HEK293 (cell line): ENCODE data around the gene GID4.

Experiments
- CTCF ChIA-PET: fragments of 350-600 bp; formaldehyde crosslinking; extraction: SDS; loops from one replicate; lab custom pipeline; 2021; ENCODE audit warnings: antibody characterized with exemption; lab: Yijun Ruan, JAX
- POLR2A ChIA-PET: fragments of 300-600 bp; formaldehyde crosslinking; extraction: SDS; loops from one replicate; lab custom pipeline; 2020; ENCODE audit warnings: antibody characterized with exemption, inconsistent platforms; lab: Yijun Ruan, JAX
- H3K27ac ChIP-seq: fragments of 200-500 bp; sonication (Bioruptor generic); 2 replicates; pipeline ENCODE4 v1.5.1; 2014; ENCODE audit warnings: low read depth, low read length, control low read depth, inconsistent platforms; ENCODE audit errors: extremely low read depth
- H3K36me3 ChIP-seq, 2 experiments: fragments of 200-500 bp in 1 of 2; sonication (Bioruptor generic) in 1 of 2; 1 replicate in 1 of 2; 2 replicates in 1 of 2; pipeline ENCODE4 v1.5.1; 2014 to 2017; ENCODE audit warnings: inconsistent platforms in 2 of 2, low read length in 2 of 2; ENCODE audit not compliant: control insufficient read depth in 2 of 2, insufficient read depth in 1 of 2
- H3K4me1 ChIP-seq: fragments of 200-500 bp; sonication (Bioruptor generic); 2 replicates; pipeline ENCODE4 v1.5.1; 2014; ENCODE audit warnings: mild to moderate bottlenecking, low read length, inconsistent platforms; ENCODE audit not compliant: control insufficient read depth, insufficient read depth
- H3K4me3 ChIP-seq: 2 replicates; pipeline ENCODE4 v1.5.1; 2011; ENCODE audit warnings: low read depth, mild to moderate bottlenecking, control low read depth, low read length, moderate library complexity
- H3K9me3 ChIP-seq: fragments of 200-500 bp; sonication (Bioruptor generic); 2 replicates; pipeline ENCODE4 v1.5.1; 2014; ENCODE audit warnings: low read depth, low read length, inconsistent platforms; ENCODE audit not compliant: control insufficient read depth, insufficient read depth
- FEZF1 ChIP-seq: fragments of 450-650 bp; formaldehyde crosslinking; IDR thresholded peaks from 2 replicates; pipeline ENCODE4 v1.5.1; 2016; ENCODE audit warnings: missing biosample characterization, missing genetic modification characterization
- GLI2 ChIP-seq: fragments of 450-650 bp; formaldehyde crosslinking; IDR thresholded peaks from 2 replicates; pipeline ENCODE4; 2017; ENCODE audit warnings: missing biosample characterization, missing genetic modification characterization, low read depth, borderline replicate concordance
- HOXC10 ChIP-seq: sonication (generic); formaldehyde crosslinking; IDR thresholded peaks from 2 replicates; pipeline ENCODE4 v1.8.1; 2023; ENCODE audit warnings: mild to moderate bottlenecking, missing genetic modification reagents
- HOXD13 ChIP-seq: sonication (generic); formaldehyde crosslinking; IDR thresholded peaks from 2 replicates; pipeline ENCODE4 v1.8.0; 2022; ENCODE audit warnings: missing genetic modification reagents, borderline replicate concordance
- PRDM1 ChIP-seq: fragments of 450-650 bp; formaldehyde crosslinking; IDR thresholded peaks from 2 replicates; pipeline ENCODE4; 2016; ENCODE audit warnings: missing biosample characterization, missing genetic modification characterization
- YY2 ChIP-seq: fragments of 450-650 bp; formaldehyde crosslinking; IDR thresholded peaks from 2 replicates; pipeline ENCODE4 v1.5.1; 2016; ENCODE audit warnings: missing biosample characterization, missing genetic modification characterization
- ZIC2 ChIP-seq: fragments of 450-650 bp; formaldehyde crosslinking; IDR thresholded peaks from 2 replicates; pipeline ENCODE4 v1.5.1; 2016; ENCODE audit warnings: missing biosample characterization, missing genetic modification characterization
- ZNF138 ChIP-seq: fragments of 450-650 bp; formaldehyde crosslinking; IDR thresholded peaks from 2 replicates; pipeline ENCODE4 v1.5.1; 2016; ENCODE audit warnings: missing biosample characterization, missing genetic modification characterization, borderline replicate concordance
- ZNF16 ChIP-seq: fragments of 450-650 bp; formaldehyde crosslinking; IDR thresholded peaks from 2 replicates; pipeline ENCODE4 v1.5.1; 2016; ENCODE audit warnings: low read depth, missing biosample characterization, missing genetic modification characterization
- ZNF248 ChIP-seq: fragments of 450-650 bp; formaldehyde crosslinking; IDR thresholded peaks from 2 replicates; pipeline ENCODE4 v1.5.1; 2017; ENCODE audit warnings: missing biosample characterization, missing genetic modification characterization
- ZNF302 ChIP-seq: fragments of 450-650 bp; formaldehyde crosslinking; IDR thresholded peaks from 2 replicates; pipeline ENCODE4 v1.5.1; 2016; ENCODE audit warnings: missing biosample characterization, missing genetic modification characterization, low read depth
- ZNF341 ChIP-seq: fragments of 450-650 bp; formaldehyde crosslinking; IDR thresholded peaks from 2 replicates; pipeline ENCODE4; 2016; ENCODE audit warnings: low read depth, missing biosample characterization, missing genetic modification characterization
- ZNF426 ChIP-seq: fragments of 450-650 bp; formaldehyde crosslinking; IDR thresholded peaks from 2 replicates; pipeline ENCODE4 v1.5.1; 2017; ENCODE audit warnings: missing biosample characterization, missing genetic modification characterization, mild to moderate bottlenecking, inconsistent platforms, moderate library complexity
- ZNF501 ChIP-seq: fragments of 450-650 bp; formaldehyde crosslinking; IDR thresholded peaks from 2 replicates; pipeline ENCODE4 v1.5.1; 2016; ENCODE audit warnings: missing biosample characterization, missing genetic modification characterization
- ZNF529 ChIP-seq: fragments of 450-650 bp; formaldehyde crosslinking; IDR thresholded peaks from 2 replicates; pipeline ENCODE4 v1.5.1; 2017; ENCODE audit warnings: missing genetic modification characterization, missing biosample characterization; ENCODE audit not compliant: insufficient replicate concordance
- ZNF561 ChIP-seq: fragments of 450-650 bp; IDR thresholded peaks from 2 replicates; pipeline ENCODE4 v1.5.1; 2018; ENCODE audit warnings: missing biosample characterization, missing genetic modification characterization, borderline replicate concordance
- ZNF660 ChIP-seq: fragments of 450-650 bp; IDR thresholded peaks from 2 replicates; pipeline ENCODE4 v1.5.1; 2018; ENCODE audit warnings: missing biosample characterization, mild to moderate bottlenecking, missing genetic modification characterization
- ZNF785 ChIP-seq: fragments of 450-650 bp; formaldehyde crosslinking; IDR thresholded peaks from 2 replicates; pipeline ENCODE4 v1.5.1; 2016; ENCODE audit warnings: missing biosample characterization, missing genetic modification characterization
- TF ChIP-seq, protein P1 (sequence below): fragments of 450-650 bp; formaldehyde crosslinking; IDR thresholded peaks from 2 replicates; pipeline ENCODE4 v1.5.1; 2017; ENCODE audit warnings: missing biosample characterization, missing genetic modification characterization
- TF ChIP-seq, protein P2 (sequence below): fragments of 450-650 bp; formaldehyde crosslinking; IDR thresholded peaks from 2 replicates; pipeline ENCODE4 v1.5.1; 2016; ENCODE audit warnings: missing biosample characterization, missing genetic modification characterization
- TF ChIP-seq, protein P3 (sequence below): fragments of 450-650 bp; formaldehyde crosslinking; IDR thresholded peaks from 2 replicates; pipeline ENCODE4 v1.5.1; 2017; ENCODE audit warnings: missing biosample characterization, missing genetic modification characterization
- TF ChIP-seq, protein P4 (sequence below): fragments of 450-650 bp; formaldehyde crosslinking; IDR thresholded peaks from 2 replicates; pipeline ENCODE4 v1.5.1; 2016; ENCODE audit warnings: missing biosample characterization, missing genetic modification characterization

GID4 gene

DNA sequence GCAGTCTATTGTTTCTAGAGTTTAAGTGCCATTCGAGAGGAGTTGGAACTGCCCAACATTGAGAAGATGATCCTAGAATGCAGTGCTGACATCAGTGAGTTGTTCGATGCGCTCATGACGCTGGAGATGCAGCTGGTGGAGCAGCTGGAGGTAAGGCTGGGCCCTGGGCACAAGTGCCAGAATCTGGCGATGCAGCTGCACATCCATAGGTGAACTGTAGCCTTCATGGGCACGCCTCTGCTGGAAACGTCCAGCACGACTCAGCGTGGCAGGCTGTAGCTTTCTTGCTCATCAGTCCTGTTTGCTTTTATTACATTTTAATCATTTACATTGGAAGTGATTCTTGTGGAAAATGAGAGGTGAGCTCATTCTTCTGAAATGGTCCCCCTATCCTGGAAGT, 34.9 kb upstream of the GID4 start:
- H3K36me3 ChIP-seq: peaks cover 0 to 15% of the 10 kb centered on the region in 2 experiments; a peak in 1 of 3 replicates
- H3K9me3 ChIP-seq: no peaks in the 10 kb centered on the region
- ChIA-PET CTCF (interaction anchor here (0.5 to 2.2 kb wide), 6 partner anchors 9 to 369 kb away, joined by 3 to 7 read pairs (median 4); no protein-coding TSS in a partner anchor), POLR2A (interaction anchor here (0.6 to 1.2 kb wide), 2 partner anchors 10 to 179 kb away, joined by 3 to 7 read pairs; no protein-coding TSS in a partner anchor)
- H3K4me1 ChIP-seq: no peaks in the 10 kb centered on the region
- H3K4me3 ChIP-seq: no peak overlapping the region
- no peak for TF ChIP-seq PRDM1 (tag by site-specific recombination)
- TF ChIP-seq GLI2 (tag by site-specific recombination): no peak
- TF ChIP-seq, protein P1, sequence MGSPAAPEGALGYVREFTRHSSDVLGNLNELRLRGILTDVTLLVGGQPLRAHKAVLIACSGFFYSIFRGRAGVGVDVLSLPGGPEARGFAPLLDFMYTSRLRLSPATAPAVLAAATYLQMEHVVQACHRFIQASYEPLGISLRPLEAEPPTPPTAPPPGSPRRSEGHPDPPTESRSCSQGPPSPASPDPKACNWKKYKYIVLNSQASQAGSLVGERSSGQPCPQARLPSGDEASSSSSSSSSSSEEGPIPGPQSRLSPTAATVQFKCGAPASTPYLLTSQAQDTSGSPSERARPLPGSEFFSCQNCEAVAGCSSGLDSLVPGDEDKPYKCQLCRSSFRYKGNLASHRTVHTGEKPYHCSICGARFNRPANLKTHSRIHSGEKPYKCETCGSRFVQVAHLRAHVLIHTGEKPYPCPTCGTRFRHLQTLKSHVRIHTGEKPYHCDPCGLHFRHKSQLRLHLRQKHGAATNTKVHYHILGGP (tag by site-specific recombination): 0 out of 2 replicates have a peak, but pooled peaks have one; percentile 15
- H3K27ac ChIP-seq: no peak overlapping the region

DNA sequence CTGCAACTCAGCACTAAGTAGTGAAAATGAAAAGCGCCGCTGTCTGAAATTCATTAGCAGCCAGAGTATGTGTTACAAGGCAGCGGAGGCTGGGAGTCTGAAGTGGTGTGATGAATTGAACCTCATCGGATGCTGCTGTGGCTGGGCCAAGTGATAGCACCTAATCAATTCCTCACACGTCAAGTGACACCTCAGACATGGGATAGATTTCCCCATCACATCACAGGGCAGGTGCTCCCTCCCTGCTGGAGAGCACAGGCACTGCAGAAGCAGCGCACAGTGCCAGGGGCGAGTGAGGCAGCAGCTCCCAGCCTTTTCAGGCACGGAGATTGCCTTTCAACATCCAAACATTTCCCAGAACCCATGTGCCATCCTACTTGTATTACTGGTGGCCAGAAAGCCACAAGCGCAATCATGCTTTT, 34.3 kb upstream of the GID4 start:
- Histone ChIP-seq H3K4me1 (no peaks in the 10 kb centered on the region), H3K27ac (no peak overlapping the region), H3K4me3 (no peak overlapping the region), H3K36me3 (peaks cover 0 to 20% of the 10 kb centered on the region in 2 experiments; a peak in 1 of 3 replicates), H3K9me3 (no peaks in the 10 kb centered on the region)
- CTCF ChIA-PET: interaction anchor here (0.5 to 2.2 kb wide), 6 partner anchors 9 to 370 kb away, joined by 3 to 7 read pairs (median 4); no protein-coding TSS in a partner anchor
- TF ChIP-seq, protein P2, sequence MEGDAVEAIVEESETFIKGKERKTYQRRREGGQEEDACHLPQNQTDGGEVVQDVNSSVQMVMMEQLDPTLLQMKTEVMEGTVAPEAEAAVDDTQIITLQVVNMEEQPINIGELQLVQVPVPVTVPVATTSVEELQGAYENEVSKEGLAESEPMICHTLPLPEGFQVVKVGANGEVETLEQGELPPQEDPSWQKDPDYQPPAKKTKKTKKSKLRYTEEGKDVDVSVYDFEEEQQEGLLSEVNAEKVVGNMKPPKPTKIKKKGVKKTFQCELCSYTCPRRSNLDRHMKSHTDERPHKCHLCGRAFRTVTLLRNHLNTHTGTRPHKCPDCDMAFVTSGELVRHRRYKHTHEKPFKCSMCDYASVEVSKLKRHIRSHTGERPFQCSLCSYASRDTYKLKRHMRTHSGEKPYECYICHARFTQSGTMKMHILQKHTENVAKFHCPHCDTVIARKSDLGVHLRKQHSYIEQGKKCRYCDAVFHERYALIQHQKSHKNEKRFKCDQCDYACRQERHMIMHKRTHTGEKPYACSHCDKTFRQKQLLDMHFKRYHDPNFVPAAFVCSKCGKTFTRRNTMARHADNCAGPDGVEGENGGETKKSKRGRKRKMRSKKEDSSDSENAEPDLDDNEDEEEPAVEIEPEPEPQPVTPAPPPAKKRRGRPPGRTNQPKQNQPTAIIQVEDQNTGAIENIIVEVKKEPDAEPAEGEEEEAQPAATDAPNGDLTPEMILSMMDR (tag by site-specific recombination): 0 out of 2 replicates have a peak, but pooled peaks have one; percentile 20
- TF ChIP-seq YY2 (tag by site-specific recombination): no peak
- POLR2A ChIA-PET: interaction anchor here (0.6 to 1.2 kb wide), 2 partner anchors 10 to 179 kb away, joined by 3 to 7 read pairs; no protein-coding TSS in a partner anchor

DNA sequence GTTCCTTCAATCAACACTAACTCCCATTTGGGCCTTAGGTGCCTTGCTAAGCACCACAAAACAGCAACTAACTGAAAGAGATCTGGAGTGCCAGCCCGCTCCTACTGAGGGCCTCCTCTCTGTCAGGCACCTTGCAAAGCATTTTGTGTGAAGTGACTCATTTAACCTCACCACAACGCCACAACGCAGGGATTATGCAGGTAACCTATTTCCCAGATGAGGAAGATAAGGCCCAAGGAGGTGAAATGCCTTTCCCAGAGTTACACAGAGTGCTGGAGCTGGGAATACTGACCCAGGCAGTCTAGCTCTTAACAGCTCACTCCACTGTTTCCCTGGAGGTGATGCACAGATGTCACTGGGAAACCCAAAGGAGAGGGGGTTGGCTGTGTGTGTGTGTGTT, 33.7 kb upstream of the GID4 start:
- Histone ChIP-seq H3K4me1 (no peaks in the 10 kb centered on the region), H3K4me3 (no peak overlapping the region), H3K27ac (no peak overlapping the region), H3K36me3 (peaks cover 0 to 23% of the 10 kb centered on the region in 2 experiments; a peak in 1 of 3 replicates), H3K9me3 (no peaks in the 10 kb centered on the region)
- CTCF ChIA-PET: interaction anchor here (2.2 kb wide), 1 partner anchor 13 kb away, joined by 7 read pairs; no protein-coding TSS in a partner anchor
- POLR2A ChIA-PET: no interaction called here
- no peak for TF ChIP-seq ZNF561 (tag by site-specific recombination)
- no peak for TF ChIP-seq ZNF529 (tag by site-specific recombination)
- no peak for TF ChIP-seq ZNF138 (tag by site-specific recombination)
- no peak for TF ChIP-seq ZNF426 (tag by site-specific recombination)
- no peak for TF ChIP-seq ZIC2 (tag by site-specific recombination)
- no peak for TF ChIP-seq ZNF341
- no peak for TF ChIP-seq HOXD13 (CRISPR knock-in tag)
- TF ChIP-seq FEZF1 (tag by site-specific recombination): no peak
- no peak for TF ChIP-seq ZNF248
- TF ChIP-seq ZNF660 (tag by site-specific recombination): no peak
- no peak for TF ChIP-seq ZNF501
- no peak for TF ChIP-seq HOXC10
- no peak for TF ChIP-seq ZNF302 (tag by site-specific recombination)
- TF ChIP-seq, protein P3, sequence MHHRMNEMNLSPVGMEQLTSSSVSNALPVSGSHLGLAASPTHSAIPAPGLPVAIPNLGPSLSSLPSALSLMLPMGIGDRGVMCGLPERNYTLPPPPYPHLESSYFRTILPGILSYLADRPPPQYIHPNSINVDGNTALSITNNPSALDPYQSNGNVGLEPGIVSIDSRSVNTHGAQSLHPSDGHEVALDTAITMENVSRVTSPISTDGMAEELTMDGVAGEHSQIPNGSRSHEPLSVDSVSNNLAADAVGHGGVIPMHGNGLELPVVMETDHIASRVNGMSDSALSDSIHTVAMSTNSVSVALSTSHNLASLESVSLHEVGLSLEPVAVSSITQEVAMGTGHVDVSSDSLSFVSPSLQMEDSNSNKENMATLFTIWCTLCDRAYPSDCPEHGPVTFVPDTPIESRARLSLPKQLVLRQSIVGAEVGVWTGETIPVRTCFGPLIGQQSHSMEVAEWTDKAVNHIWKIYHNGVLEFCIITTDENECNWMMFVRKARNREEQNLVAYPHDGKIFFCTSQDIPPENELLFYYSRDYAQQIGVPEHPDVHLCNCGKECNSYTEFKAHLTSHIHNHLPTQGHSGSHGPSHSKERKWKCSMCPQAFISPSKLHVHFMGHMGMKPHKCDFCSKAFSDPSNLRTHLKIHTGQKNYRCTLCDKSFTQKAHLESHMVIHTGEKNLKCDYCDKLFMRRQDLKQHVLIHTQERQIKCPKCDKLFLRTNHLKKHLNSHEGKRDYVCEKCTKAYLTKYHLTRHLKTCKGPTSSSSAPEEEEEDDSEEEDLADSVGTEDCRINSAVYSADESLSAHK (tag by site-specific recombination): no peak
- no peak for TF ChIP-seq ZNF785
- TF ChIP-seq, protein P4, sequence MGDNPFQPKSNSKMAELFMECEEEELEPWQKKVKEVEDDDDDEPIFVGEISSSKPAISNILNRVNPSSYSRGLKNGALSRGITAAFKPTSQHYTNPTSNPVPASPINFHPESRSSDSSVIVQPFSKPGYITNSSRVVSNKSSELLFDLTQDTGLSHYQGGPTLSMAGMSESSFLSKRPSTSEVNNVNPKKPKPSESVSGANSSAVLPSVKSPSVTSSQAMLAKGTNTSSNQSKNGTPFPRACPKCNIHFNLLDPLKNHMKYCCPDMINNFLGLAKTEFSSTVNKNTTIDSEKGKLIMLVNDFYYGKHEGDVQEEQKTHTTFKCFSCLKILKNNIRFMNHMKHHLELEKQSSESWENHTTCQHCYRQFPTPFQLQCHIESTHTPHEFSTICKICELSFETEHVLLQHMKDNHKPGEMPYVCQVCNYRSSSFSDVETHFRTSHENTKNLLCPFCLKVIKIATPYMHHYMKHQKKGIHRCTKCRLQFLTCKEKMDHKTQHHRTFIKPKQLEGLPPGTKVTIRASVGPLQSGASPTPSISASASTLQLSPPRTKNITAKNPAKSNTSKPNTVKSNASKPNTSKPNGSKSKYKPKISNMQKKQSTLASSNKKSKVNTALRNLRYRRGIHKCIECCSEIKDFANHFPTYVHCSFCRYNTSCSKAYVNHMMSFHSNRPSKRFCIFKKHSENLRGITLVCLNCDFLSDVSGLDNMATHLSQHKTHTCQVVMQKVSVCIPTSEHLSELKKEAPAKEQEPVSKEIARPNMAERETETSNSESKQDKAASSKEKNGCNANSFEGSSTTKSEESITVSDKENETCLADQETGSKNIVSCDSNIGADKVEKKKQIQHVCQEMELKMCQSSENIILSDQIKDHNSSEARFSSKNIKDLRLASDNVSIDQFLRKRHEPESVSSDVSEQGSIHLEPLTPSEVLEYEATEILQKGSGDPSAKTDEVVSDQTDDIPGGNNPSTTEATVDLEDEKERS (tag by site-specific recombination): no peak
- TF ChIP-seq ZNF16 (tag by site-specific recombination): no peak
